ENCODE data around the gene AKAP8.

GRCh38 chr19:15424121-15424520 lies 44.5 kb upstream of the AKAP8 start:
- TF ChIP-seq CTCF (IDR thresholded peaks at IDR 0.05; ENCODE audit: poor library complexity): no peak
- TF ChIP-seq EZH2 (IDR thresholded peaks at IDR 0.05; ENCODE audit: borderline replicate concordance): no peak
- no peak for TF ChIP-seq EZH2phosphoT487 (IDR thresholded peaks at IDR 0.05; ENCODE audit: low read depth, severe bottlenecking, unreplicated experiment)
